ENCODE measurements around the gene GDA.
"Not testable (repeated sequence)": the region's sequence is repeated elsewhere in the genome, so short reads cannot be mapped to it uniquely, and the experiment has no call there.

GDA gene

DNA sequence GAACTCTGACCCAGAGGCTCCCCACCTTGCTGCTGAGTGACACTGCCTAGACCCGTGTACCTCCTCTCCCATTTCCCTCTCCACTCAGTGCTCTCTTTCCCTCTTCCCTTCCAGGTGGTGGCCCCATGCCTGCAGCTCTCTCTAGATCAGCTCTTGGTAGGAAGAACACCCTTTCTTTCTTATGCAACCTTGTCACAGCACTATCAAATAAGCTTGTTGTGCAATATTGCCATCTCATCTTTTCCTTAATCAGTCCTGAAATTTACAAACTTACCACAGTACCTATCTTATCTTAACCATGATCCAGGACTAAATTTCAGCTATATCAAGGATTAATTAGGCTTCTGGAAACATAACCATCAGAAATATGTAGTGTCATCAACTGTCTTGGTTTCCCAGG is 127.2 kb downstream of the GDA start:
- DNase-seq (ENCODE audit: low read depth in 2 of 2), result no peak

DNA sequence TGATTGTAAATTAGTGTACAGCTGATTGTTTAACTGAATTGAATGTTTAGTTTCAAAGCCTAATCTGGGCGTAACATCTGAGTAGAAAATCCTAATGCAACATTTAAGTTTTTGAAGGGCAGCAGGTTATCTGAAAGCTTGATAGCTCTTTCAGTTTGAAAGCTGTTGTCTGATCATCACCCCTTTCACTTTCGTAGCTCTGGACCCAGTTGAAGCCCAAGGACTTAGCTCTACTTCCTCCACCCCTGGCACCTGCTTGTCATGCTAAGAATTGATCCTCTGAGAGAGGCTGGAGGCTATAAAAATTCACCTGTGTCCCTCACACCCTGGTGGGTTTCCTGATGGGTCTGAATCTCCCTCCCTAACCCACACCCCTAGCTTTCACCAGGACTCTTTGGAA is 129.7 kb downstream of the GDA start:
- no peak for DNase-seq (ENCODE audit: low read depth in 2 of 2)

DNA sequence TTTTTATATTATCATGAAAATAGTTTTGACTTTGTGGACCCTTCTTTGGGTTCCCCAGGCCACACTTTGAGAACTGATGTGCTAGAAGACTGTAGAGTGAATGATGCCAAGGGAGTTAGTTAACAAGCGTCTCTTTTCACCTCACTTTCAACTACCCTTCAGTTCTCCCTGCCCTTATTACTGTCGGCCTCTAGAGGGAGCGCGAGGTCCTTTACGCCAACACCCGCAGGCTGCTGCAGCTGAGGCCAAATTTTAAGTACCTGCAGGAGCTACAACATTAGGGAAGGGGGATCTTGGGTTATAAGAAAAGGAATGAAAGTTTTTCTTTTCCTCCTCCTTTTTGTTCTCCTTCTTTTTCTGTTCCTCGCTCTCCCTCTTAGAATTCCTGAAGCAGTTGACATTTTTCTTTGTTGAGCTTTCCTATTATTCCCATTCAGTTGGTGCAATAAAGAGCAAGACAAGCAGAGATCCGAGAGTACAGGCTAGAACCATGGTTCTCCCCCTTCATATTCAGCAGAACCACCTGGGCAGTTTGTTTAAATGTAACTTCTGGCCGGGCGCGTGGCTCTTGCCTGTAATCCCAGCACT is 131.8 kb downstream of the GDA start:
- DNase-seq (ENCODE audit: low read depth in 2 of 2), result peak; percentile 47 to 50

GRCh38 chr9:72289401-72289800 is 140.2 kb downstream of the GDA start:
- DNase-seq (ENCODE audit: low read depth in 2 of 2), result no peak

GRCh38 chr9:72290311-72290710 is 141.1 kb downstream of the GDA start:
- DNase-seq (ENCODE audit: low read depth in 2 of 2), result no peak

DNA sequence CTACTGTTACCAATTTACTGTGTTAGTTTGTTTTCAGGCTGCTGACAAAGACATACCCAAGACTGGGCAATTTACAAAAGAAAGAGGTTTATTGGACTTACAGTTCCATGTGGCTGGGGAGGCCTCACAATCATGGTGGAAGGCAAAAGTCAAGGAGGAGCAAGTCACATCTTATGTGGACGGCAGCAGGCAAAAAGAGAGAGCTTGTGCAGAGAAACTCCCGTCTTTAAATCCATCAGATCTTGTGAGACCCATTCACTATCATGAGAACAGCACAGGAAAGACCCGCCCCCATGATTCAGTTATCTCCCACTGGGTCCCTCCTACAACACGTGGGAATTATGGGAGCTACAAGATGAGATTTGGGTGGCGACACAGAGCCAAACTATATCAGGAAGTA is 142.3 kb downstream of the GDA start:
- not testable (repeated sequence) for DNase-seq (ENCODE audit: low read depth in 2 of 2)

GRCh38 chr9:72292256-72292682 is 143.0 kb downstream of the GDA start:
- DNase-seq (ENCODE audit: low read depth in 2 of 2), result no peak

GRCh38 chr9:72292874-72293607 is 143.8 kb downstream of the GDA start:
- DNase-seq (ENCODE audit: low read depth in 2 of 2), result no peak

DNA sequence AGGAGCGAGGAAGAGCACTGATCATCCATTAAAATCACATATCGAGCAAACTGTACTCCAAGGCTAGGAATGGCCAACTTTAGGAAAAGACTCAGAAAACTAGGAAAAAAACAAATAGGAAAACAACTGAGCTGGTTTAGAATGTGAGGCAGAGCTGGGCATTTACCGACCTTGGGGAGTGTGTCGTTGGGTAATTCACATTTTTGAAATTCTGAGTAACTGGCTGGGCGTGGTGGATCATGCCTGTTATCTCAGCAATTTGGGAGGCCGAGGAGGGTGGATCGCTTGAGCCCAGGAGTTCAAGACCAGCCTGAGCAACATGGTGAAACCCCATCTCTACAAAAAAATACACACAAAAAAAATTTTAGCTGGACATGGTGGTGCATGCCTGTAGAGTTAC is 145.7 kb downstream of the GDA start:
- no peak for DNase-seq (ENCODE audit: low read depth in 2 of 2)

DNA sequence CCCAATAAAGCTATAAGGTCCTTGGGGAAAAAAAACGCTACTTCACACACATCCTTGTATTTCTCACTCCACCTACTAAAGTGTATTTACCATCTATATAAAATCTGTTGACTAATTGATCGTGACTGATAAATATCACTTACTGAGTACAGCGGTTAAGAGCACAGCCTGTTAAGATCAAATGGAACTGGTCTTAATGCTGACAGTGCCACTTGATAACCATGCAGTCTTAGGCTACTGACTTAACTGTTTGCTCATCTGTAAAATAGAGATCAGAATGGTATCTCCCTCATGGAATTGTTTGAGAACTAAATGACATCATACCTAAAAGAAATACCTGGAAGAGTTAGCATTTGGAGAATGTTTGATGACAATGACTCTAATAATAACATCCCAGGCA is 148.3 kb downstream of the GDA start:
- no peak for DNase-seq (ENCODE audit: low read depth in 2 of 2)

DNA sequence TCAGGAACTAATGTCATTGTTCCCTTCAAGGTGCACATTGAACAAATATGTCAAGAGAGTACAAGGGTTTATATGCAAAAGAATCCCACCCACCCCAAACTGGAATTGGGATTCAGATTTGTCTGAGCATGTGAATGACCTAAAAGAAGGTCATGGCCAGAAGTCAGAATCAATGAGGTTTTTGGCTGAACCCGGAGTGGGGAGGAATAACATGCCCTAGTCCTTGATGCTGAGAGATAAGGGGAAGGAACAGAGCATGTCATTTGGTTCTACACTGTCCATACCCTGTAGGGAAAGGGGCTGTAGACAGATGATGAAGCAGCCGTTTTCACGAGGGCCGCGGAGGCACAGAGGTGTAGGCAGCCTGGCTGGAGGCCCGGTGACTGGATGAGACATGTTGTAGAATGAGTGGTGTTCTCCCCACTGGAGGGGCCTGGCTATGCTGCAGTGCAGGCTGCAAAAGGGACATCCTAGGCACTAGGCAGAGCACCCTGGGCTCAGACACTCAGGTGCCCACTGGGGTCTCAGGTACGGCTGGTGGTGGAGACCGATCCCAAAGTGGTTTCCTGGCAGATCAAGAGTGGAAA is 149.9 kb downstream of the GDA start:
- DNase-seq (ENCODE audit: low read depth in 2 of 2), result no peak

GRCh38 chr9:72300873-72301272 is 151.6 kb downstream of the GDA start:
- no peak for DNase-seq (ENCODE audit: low read depth in 2 of 2)
